Activated CD8-positive, alpha-beta memory T cell treated with anti-CD3 and anti-CD28 coated beads for 48 hours (primary cell): ENCODE data around the gene GUCY2D.
"Not testable (repeated sequence)": the region's sequence is repeated elsewhere in the genome, so short reads cannot be mapped to it uniquely, and the experiment has no call there.

Experiments
- DNase-seq, 3 experiments: peaks; one replicate each; pipeline ENCODE4 v3.0.0-alpha.2; 2020; ENCODE audit warnings: low read depth in 2 of 3, low spot score in 2 of 3

GUCY2D gene

GRCh38 chr17:8016632-8017424, 14.4 kb downstream of the GUCY2D start:
- peak in 2 of 3 experiments; percentile 30 to 34 for DNase-seq

GRCh38 chr17:8018436-8018835, 16.0 kb downstream of the GUCY2D start:
- no peak for DNase-seq

- no peak for DNase-seq
Observed at GRCh38 chr17:8019166-8019565, 16.8 kb downstream of the GUCY2D start.

- no peak for DNase-seq
Observed at GRCh38 chr17:8019665-8020650, 17.5 kb downstream of the GUCY2D start.

GRCh38 chr17:8020776-8021564, 18.6 kb downstream of the GUCY2D start:
- DNase-seq, result no peak

- DNase-seq, result no peak
Observed at GRCh38 chr17:8021565-8022359, 19.3 kb downstream of the GUCY2D start.

- DNase-seq, result no peak
Observed at GRCh38 chr17:8022360-8023003, 20.1 kb downstream of the GUCY2D start.

- not testable (repeated sequence) for DNase-seq
Observed at GRCh38 chr17:8024161-8024560, 21.7 kb downstream of the GUCY2D start.

GRCh38 chr17:8025176-8025911, 22.9 kb downstream of the GUCY2D start:
- no peak for DNase-seq

GRCh38 chr17:8029121-8029520, 26.7 kb downstream of the GUCY2D start:
- DNase-seq, result no peak

GRCh38 chr17:8031261-8031661, 28.8 kb downstream of the GUCY2D start:
- no peak for DNase-seq

GRCh38 chr17:8031950-8032349, 29.5 kb downstream of the GUCY2D start:
- no peak for DNase-seq

GRCh38 chr17:8032442-8032841, 30.0 kb downstream of the GUCY2D start:
- no peak for DNase-seq

- DNase-seq, result no peak
Observed at GRCh38 chr17:8038954-8039610, 36.7 kb downstream of the GUCY2D start, which contains the start of gene ALOX15B. TSS of gene ALOX15B (plus strand) at chr17:8039059. CDS start at chr17:8039156, 97 bp downstream.

GRCh38 chr17:8039611-8040168, 37.3 kb downstream of the GUCY2D start:
- no peak for DNase-seq

- DNase-seq, result no peak
Observed at GRCh38 chr17:8041249-8041928, 39.0 kb downstream of the GUCY2D start.

- DNase-seq, result no peak
Observed at GRCh38 chr17:8041979-8042378, 39.6 kb downstream of the GUCY2D start.
